CD4-positive, alpha-beta T cell treated with Interleukin-4 for 4 hours (primary cell): ENCODE measurements around the gene PIGV.
"Not testable (repeated sequence)": the region's sequence is repeated elsewhere in the genome, so short reads cannot be mapped to it uniquely, and the experiment has no call there.

Experiments used
- DNase-seq: peaks from one replicate; pipeline ENCODE4 v3.0.0-alpha.2; 2020

Gene PIGV

GRCh38 chr1:26797627-26798026 lies 9.9 kb downstream of the PIGV start:
- no peak for DNase-seq

GRCh38 chr1:26799479-26800142 lies 11.9 kb downstream of the PIGV start:
- peak; percentile 40 for DNase-seq

- DNase-seq: not testable (repeated sequence)
These were observed 16.2 kb downstream of the PIGV start for GRCh38 chr1:26803932-26804331.

DNA sequence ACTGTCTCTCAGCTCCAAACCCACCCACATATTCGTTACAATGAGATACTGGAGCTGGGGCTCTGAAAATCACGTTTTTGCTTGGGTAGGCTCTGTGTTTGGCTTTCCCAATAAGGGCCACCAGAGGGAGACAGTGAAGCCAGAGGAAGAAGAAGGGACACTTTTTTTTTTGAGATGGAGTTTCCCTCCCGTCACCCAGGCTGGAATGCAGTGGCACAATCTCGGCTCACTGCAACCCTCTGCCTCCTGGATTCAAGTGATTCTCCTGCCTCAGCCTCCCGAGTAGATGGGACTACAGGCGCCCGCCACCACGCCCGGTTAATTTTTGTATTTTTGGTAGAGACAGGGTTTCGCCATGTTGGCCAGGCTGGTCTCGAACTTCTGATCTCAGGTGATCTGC lies 22.4 kb downstream of the PIGV start:
- peak; percentile 82 for DNase-seq

- DNase-seq: peak; percentile 52
These were observed 23.3 kb downstream of the PIGV start for GRCh38 chr1:26811057-26811456.

DNA sequence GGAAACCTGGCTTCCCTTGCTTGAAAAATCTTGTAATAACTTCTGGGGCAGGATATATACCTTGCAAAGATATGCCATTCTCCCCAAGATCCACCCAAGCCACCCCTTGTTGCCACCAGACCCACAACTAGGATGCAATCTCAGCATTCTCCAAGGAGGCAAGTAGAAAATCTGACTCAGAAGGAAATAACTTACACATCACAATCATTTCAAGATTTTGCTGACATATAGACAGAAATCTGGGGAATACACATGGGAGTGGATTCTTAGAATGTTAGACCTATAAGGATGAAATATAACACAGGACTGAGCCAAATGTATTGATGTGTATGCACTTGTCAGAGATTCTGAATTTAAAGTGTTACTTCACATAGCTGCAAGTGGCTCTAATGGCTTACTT lies 24.0 kb downstream of the PIGV start:
- DNase-seq: no peak

- DNase-seq: no peak
These were observed 26.6 kb downstream of the PIGV start for GRCh38 chr1:26814377-26814776.

GRCh38 chr1:26814893-26815292 lies 27.1 kb downstream of the PIGV start:
- DNase-seq: no peak

GRCh38 chr1:26820784-26821269 lies 33.1 kb downstream of the PIGV start:
- peak; percentile 71 for DNase-seq

DNA sequence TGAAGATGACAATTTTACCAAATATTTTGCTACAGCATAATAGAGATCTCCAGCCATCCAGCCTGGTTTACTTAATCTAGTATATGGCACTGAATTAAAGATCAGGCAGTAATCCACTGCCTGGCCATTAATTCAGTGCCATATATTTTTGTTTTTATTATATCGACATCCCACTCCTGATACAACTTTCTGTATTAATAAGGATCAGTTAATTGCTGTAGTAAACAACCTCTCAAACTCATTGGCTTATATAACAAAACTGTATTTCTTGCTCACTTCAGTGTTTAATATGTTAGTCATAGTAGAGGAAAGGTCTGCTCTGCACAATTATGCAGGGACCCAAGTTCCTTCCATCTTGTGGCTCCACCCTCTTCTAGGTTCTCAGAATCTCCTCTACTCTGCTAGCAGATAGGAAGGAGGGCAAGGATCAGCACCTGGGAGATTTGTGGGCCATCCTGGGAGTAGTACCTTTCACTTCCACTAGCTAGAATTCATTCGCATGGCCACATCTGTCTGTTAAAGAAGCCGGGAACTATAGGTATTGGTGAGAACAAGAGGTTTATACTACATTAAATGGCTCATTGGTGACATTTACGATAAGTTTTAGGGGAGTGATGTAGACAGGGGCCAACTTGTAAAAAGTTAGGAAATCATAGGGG lies 35.1 kb downstream of the PIGV start:
- DNase-seq: no peak

GRCh38 chr1:26824731-26825130 lies 37.0 kb downstream of the PIGV start:
- no peak for DNase-seq

GRCh38 chr1:26826261-26827105 lies 38.7 kb downstream of the PIGV start, which contains the start of gene ZDHHC18:
ZDHHC18 (plus strand) TSS chr1:26826688; CDS start chr1:26826805, 117 bp downstream.
- DNase-seq: peak; percentile 49

- DNase-seq: no peak
These were observed 39.4 kb downstream of the PIGV start for GRCh38 chr1:26827106-26827604.

DNA sequence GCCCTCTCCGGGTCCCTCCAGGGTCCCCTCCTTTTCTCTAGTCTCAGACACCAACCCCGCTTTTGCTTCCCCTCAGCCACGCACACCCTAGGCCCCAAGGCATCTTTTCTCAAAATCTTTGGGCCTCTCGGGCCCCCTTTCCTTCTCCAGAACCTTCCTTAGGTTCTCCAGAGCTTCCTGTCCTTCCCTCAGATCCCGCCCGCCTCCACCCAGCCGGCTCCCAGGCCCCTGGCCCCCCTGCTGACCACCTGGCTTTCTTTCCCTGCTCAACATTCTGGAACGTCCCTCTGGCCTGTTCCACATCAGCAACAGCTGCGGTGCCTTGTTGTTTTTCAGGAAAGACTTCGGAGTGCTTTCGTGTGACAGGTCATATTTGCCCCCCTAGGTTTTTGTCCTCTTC lies 39.9 kb downstream of the PIGV start:
- DNase-seq: no peak

- peak; percentile 34 for DNase-seq
These were observed 40.8 kb downstream of the PIGV start for GRCh38 chr1:26828411-26828991.

- DNase-seq: no peak
These were observed 41.6 kb downstream of the PIGV start for GRCh38 chr1:26829184-26829911.

GRCh38 chr1:26831059-26831458 lies 43.3 kb downstream of the PIGV start:
- DNase-seq: no peak

GRCh38 chr1:26831546-26832248 lies 43.9 kb downstream of the PIGV start:
- DNase-seq: peak; percentile 29

DNA sequence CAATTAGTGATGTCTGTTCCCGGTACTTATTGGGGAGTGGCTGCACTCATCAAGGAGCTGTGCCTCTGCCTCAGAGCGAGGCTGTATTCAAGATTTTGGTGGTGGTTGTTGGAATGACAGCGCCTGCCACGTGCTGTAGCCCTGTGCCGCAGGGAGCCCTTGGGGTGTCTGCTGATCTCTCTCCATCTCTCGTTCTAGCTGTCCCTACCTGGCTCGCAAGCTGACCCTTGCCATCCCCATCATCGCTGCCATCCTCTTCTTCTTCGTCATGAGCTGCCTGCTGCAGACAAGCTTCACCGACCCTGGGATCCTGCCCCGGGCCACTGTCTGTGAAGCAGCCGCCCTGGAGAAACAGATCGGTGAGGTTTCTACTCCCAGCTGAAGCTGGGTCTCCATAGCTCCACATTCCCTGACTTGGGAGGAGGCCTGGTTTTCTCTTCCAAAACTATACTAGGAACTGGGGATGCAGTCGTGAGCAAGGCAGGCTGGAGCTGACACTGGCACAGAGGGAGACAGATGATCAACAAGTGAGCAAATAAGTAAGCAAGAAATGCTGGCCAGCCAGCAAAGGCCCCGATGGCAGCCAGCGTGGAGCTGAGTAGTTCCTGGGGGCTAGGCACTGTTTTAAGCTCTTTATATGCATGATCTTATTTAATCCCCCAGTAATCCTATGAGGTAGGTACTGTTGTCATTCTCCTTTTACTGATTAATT lies 44.7 kb downstream of the PIGV start:
- DNase-seq: no peak

DNA sequence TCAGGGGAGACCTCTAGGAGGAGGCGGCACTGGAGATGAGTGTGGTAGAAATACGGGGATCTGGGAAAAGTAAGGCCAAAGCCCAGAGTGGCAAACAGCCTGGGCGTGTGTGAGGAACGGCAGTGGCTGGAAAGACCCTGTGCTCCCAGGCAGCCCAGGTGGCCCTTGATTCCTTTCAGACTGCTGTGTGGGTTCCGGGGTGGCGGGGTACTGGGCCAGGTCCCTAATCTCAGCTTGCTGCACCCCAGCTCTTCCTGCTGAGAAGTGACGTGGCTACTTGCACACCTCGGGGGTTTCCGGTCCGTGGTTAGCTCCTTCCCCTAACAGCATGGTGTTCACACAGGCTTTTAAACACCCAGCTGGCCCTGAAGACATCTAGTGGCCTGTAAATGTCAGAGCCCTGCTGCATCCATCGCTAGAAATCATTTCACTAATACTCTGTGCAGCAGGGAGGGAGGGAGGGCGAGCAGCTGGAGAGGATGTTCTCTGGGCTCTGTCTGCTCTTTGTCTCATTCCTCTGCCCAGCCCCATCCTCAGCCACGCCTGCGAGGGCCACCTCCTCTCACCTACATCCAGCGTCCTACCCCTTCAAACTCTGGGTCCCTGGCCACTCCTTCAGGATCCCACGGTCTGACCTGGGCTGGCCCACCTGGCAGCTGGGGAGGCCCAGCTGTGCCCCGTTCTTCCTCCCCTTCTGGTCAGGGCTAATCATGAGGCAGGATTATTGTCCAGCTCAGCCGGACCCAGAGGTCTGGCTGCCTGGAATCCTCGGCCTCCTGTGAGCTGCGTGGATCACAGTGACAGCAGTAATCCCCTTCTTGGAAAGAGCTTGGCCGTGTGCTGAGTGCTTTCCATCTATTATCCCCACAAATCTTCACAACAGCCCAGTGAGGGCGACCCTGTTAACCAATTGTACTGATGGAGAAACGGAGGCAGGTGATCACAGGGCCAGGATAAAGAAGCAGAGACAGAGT lies 46.0 kb downstream of the PIGV start:
- DNase-seq: peak; percentile 94
